SIG-M5 treated with dmso at 0.1 percent for 504 hours (cell line): ENCODE results near the gene PPARD.
A peak's percentile ranks its signal among the peaks of the same experiment; 100 is the strongest.
"Not testable (repeated sequence)": the region's sequence is repeated elsewhere in the genome, so short reads cannot be mapped to it uniquely, and the experiment has no call there.

Experiments used
- DNase-seq: peaks from one replicate; lab custom pipeline; 2025; ENCODE audit not compliant: unreplicated experiment; lab: John Stamatoyannopoulos, UW

Gene PPARD

GRCh38 chr6:35378261-35378660, 35.9 kb downstream of the PPARD start:
- no peak for DNase-seq

GRCh38 chr6:35381132-35381531, 38.8 kb downstream of the PPARD start:
- DNase-seq = no peak

- no peak for DNase-seq
Measured at GRCh38 chr6:35382015-35382414, 39.7 kb downstream of the PPARD start.

DNA sequence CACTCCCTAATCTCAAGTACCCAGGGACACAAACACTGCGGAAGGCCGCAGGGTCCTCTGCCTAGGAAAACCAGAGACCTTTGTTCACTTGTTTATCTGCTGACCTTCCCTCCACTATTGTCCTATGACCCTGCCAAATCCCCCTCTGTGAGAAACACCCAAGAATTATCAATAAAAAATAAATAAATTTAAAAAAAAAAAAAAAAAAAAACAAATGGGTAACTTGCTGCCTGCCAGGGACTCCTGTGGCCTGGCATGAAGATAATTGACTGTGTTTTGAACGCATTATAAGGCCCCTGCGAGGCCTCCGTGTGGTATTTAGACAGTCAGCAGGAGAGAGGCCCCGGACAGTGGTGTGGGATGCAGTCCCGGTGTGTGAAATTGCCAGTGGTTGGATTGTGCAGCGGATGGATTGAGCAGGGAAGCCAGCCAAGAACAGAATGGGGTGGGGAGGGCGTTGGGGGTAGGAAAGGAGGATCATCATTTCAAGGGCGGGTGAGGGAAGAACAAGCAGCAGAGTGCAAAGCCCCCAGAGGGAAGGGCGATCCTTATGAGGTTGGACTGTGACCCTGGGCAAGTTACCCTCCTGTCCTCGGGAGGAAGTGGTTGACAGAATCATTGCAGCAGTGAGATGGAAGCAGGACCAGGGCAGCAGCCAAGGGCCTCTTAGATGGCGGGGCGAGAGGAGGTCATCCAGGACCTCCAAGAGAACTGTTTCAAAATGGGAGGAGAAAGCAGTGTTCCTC, 43.3 kb downstream of the PPARD start:
- no peak for DNase-seq

DNA sequence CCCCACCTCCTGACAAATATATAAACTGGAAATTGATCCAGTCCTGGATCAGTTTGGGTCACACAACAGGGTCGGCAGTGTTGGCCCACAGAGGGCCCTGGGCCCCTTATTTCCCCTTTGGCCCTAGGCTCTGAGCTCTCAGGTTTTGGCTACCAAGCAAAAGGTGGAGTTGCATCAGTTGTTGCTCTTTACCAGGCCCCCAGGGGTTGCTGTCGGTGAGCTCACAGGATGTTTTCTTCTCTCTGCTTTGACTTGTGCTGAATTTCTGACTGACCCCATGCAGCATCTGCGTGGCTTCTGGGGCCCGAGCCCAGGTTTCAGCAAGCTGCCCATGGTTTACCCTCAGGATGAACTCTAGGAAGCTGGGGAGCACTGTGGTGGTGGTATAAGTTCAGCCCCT, 44.6 kb downstream of the PPARD start:
- DNase-seq = no peak

- DNase-seq = peak; percentile 59
Measured at GRCh38 chr6:35388030-35388429, 45.7 kb downstream of the PPARD start.

DNA sequence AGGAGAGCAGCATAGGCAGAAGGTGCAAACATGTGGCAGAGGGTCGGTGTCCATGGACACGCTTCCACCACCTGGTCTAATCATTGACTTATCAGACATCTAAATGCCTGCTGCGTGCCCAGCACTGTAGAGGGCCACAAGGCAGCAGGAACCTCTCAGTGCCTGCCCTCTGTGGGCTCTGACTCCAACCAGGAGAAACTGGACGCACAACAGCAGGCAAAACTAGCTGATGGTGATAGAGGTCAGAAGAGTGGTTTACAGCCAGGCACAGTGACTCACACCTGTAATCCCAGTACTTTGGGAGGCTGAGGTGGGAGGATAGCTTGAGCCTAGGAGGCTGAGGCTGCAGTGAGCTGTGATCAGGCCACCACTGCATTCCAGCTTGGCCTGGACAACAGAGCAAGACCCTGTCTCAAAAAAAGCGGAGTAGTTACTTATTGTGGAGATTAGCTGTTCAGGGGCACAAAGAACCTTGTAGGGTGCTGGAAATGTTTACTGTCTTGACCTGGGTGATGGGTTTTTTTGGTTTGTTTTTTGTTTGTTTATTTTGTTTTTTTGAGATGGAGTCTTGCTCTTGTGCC, 46.5 kb downstream of the PPARD start:
- DNase-seq = no peak

DNA sequence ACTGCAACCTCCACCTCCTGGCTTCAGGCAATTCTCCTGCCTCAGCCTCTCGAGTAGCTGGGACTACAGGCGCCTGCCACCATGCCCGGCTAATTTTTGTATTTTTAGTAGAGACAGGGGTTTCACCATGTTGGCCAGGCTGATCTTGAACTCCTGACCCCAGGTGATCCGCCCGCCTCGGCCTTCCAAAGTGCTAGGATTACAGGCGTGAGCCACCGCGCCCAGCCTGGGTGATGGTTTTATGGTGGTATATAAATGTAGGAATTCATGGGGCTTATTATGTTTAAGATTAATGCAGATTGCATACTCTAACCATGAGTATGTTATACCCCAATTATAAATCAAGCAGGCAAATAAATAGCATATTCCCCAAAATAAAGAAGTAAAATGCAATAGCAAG, 47.0 kb downstream of the PPARD start:
- DNase-seq = not testable (repeated sequence)

DNA sequence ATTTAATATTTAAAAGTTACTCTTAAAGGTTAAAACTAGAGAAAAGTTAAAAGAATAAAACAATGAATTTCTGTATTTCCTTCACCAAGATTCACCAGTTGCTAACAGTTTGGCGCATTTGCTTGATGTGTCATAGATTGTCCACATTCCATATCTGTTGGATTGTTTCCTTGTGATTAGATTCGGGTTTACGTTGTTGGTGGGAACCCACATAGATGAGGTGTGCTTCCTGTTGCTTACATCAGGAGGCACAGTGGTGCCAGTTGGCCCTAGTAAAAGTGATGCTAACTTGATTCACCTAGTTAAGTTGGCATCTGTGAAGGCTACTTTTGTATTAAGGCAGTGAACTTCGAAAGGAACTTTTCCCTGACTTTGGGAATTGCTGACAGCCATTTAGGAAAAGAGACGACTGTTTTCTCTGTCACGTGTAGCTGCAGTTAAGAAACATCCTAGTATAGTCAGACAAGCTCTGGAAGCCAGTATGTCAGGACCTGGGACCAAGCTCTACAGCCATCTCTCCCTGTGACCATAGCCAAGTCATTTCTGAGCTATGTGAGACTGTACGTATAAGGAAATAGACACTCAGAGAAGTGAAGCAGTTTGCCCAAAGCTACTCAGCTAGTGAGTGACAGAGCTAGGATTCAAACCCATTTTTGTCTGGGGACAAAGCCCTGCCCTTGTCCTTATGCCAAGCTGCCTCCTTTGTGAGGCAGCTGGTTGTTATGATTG, 49.0 kb downstream of the PPARD start:
- no peak for DNase-seq

DNA sequence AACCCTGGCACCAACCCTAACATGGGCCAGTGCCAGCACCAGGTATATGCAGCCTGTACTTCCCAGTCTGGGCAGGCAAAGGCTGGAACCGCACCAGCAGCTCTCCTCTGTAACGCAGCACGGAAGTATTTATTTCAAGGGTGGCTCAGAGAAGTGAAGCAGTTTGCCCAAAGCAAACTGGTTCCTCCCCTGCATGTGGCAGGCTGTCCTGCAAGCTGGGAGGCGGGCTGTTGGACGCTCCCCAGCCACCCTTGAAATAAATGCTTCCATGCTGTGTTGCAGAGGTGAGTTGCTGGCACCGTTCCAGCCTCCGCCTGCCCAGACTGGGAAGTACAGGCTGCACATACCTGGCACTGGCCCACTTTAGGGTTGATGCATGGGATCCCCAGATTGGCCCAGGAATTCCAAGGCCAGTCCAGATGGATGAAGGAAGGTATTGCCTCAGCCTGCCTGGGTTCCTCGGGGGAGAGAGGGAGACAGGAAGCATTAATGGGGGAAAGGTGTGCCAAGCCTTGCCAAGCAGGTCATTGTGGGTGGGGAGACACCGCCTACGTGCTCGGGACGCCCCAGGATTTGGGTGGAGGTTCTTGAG, 49.8 kb downstream of the PPARD start:
- DNase-seq = no peak

DNA sequence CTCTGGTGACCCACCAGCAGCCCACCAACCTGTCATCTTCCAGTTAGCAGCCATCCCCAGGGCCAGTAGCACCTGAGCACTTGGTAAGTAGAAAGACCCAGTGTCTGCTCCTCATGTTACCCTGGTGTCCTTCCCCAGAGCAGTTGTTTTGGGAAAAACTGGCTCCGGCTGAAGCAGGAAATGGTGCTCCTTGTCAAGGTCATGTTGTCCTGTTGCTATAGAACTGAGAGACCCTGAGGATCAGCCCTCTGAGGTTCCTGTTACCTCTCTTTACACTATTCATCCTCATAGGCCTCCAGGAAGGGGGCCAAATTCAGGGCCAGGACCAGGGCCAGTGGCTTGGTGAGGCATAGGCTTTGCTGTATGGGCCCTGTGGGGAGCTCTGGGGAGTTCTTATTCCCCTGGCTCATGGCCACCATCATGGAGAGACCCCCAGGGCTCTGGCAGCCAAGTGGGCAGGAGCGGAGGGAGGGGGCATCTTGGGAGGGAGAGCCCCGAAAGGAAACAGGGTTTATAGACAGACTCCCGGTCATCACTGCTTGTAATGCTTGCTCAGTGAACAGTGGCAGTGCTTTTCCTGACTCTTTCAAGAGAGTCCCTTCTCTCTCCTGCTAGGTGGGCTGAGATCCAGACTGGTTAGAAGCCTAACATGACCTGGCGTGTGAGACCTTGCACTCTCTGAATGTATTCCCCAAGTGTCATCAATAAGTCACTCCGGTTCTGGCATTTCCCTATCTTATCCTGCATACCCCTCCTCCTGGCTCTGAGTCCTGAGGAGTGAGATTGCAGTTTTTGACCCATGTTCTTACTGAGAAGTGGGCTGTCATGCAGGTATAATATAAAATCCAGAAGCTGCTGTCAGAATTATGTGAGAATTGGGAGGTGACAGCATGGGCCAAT, 50.7 kb downstream of the PPARD start:
- DNase-seq = no peak

DNA sequence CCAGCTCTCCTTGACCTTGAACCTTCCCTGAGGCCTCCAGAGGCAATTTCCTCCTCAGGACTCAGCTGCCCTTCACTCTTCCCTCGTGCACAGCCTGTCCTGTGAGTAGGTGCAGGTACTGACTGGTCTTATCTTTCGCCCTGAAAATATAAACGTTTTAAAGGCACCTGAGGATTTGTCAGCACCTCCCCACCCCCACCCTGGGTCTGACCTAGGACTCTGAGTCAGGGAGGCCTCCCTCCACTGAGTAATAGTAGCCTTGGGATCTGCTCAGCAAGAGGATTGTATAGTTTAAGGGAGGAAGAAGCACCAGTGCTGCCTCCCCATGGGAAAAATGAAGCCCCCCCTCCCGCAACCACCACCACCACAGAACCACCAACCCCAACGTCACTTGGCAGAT, 54.6 kb downstream of the PPARD start:
- DNase-seq = no peak

GRCh38 chr6:35397806-35398418, 55.6 kb downstream of the PPARD start:
- no peak for DNase-seq

DNA sequence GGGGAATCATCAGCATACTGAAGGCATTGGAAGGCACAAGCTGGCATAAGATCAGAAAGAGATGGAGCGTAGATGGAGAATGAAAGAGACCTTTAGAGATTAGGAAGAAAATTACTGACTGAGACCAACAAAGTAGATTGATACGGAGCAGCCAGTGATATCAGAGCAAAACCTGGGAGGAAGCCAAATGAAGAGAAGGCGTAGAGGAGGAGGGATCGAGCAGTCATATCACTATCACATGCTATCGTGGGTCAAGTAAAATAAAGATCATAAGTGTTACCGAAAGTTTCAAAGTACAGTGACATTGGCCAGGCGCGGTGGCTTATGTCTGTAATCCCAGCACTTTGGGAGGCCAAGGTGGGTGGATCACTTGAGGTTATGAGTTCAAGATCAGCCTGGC, 56.2 kb downstream of the PPARD start:
- DNase-seq = no peak

- no peak for DNase-seq
Measured at GRCh38 chr6:35400111-35400510, 57.8 kb downstream of the PPARD start.

- no peak for DNase-seq
Measured at GRCh38 chr6:35400901-35401311, 58.5 kb downstream of the PPARD start.

DNA sequence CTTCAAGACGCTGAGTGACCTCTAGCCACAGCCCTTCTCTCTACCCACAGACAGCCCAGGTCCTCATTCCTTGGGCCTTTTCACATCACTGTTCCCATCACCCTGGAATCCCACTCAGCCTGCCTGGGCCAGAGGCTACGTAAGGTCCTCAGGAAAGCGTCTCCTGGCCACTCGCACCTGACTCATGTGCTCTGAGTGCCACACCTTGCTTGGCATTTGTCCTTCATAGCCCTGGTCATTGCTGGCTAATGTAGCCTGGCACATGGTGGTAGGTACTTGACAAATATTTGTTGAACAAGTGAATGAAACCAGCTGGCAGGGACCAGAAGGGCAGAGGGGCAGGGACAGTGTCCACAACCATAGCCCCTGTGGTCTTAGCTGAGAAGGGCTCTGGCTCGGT, 59.2 kb downstream of the PPARD start:
- no peak for DNase-seq

- DNase-seq = no peak
Measured at GRCh38 chr6:35402136-35402855, 59.9 kb downstream of the PPARD start.

GRCh38 chr6:35402856-35403191, 60.5 kb downstream of the PPARD start:
- DNase-seq = no peak
